Mucosa of rectum (tissue), 2 donors: Measurements from ENCODE around the gene FMNL3.
"Not testable (repeated sequence)": the region's sequence is repeated elsewhere in the genome, so short reads cannot be mapped to it uniquely, and the experiment has no call there.

Source experiments
- H3K27ac ChIP-seq, 2 donors: one replicate each; pipeline ENCODE4 v1.7.0; 2013; ENCODE audit warnings: inconsistent platforms in 2 of 2, low read depth in 2 of 2, low read length in 2 of 2
- H3K27me3 ChIP-seq, 2 donors: one replicate each; pipeline ENCODE4 v1.7.0; 2013; ENCODE audit warnings: low read length in 2 of 2; ENCODE audit not compliant: control insufficient read depth in 2 of 2, insufficient read depth in 2 of 2
- H3K36me3 ChIP-seq, 2 donors: one replicate each; pipeline ENCODE4 v1.7.0; 2013; ENCODE audit warnings: low read length in 2 of 2; ENCODE audit not compliant: control insufficient read depth in 2 of 2, insufficient read depth in 2 of 2
- H3K4me1 ChIP-seq, 2 donors: one replicate each; pipeline ENCODE4 v1.7.0; 2013; ENCODE audit warnings: low read length in 2 of 2, mild to moderate bottlenecking in 1 of 2; ENCODE audit not compliant: control insufficient read depth in 2 of 2, insufficient read depth in 2 of 2
- H3K4me3 ChIP-seq, 2 donors: one replicate each; pipeline ENCODE4 v1.7.0; 2013; ENCODE audit warnings: low read length in 2 of 2
- H3K9ac ChIP-seq, 2 donors: one replicate each; pipeline ENCODE4 v1.7.0; 2013; ENCODE audit warnings: low read length in 2 of 2, low read depth in 1 of 2, mild to moderate bottlenecking in 1 of 2
- H3K9me3 ChIP-seq, 2 donors: one replicate each; pipeline ENCODE4 v1.7.0; 2013; ENCODE audit warnings: low read length in 2 of 2; ENCODE audit not compliant: control insufficient read depth in 2 of 2
- donor health status: healthy.
- donor health status: Normal muscosa, but diverticular disease.

Gene FMNL3

DNA sequence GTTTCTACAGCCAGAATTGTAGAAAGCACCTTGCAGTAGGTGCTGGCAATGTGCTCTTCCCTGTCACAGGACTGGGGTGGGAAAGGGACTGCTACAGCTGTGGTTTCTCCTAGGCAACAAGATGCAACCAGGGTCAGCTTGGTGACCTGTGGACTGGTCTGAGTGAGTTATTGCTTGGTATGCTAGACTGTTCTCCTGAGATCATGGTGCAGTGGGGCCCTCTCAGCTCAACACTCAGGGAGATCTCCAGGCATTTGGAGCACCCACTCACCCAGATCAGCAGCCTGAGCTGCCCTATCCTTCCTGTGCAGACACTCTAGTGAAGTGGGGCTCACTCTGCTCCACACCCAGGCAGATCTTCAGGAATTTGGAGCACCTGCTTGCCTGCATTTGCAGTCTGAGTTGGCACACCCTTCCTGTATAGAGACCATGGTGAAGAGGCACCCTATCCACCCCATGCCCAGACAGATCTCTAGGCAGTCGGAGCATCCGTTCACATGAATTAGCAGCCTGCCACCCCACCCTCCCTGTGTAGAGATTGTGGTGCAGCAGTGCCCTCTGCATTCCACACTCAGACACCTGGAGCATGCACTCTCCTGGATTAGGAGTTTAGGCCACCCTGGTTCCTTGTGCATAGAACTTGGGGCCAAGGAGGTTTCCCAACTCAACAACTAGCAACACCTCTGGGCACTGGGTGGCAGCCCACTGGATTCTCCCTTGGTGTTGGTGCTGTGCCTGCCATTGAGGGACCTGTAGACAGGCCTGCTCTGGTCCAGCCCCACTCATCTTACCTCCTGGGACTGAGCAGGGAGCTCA, 97.9 kb downstream of the FMNL3 start:
- H3K27me3 ChIP-seq: no peaks in the 10 kb centered on the region
- no peaks in the 10 kb centered on the region for H3K4me1 ChIP-seq
- no peak overlapping the region for H3K9ac ChIP-seq
- H3K36me3 ChIP-seq: no peaks in the 10 kb centered on the region
- H3K9me3 ChIP-seq: no peaks in the 10 kb centered on the region
- H3K27ac ChIP-seq: no peak overlapping the region
- H3K4me3 ChIP-seq: no peak overlapping the region

DNA sequence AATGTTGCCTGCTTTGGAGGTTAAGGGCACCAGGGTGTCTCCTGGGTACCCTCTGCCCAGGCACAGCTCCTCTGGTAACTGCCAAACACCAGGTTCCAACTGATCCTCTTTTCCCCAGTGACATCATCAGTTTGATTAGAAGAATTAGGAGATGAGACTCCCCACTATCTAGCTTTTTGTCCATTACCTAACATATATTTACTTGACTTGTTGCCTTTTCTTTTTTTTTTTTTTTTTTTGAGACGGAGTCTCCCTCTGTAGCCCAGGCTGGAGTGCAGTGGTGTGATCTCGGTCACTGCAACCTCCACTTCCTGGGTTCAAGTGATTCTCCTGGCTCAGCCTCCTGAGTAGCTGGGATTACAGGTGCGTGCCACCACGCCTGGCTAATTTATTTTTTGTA, 101.7 kb downstream of the FMNL3 start, which contains the start of gene FAM186B:
Gene FAM186B (minus strand): TSS at position 101 of the 400 bp plus-strand sequence. CDS start 162 bp downstream, outside the sequence.
- H3K4me3 ChIP-seq, H3K4me1 ChIP-seq, H3K9ac ChIP-seq, H3K27ac ChIP-seq, H3K27me3 ChIP-seq, H3K36me3 ChIP-seq, H3K9me3 ChIP-seq: not testable (repeated sequence)

DNA sequence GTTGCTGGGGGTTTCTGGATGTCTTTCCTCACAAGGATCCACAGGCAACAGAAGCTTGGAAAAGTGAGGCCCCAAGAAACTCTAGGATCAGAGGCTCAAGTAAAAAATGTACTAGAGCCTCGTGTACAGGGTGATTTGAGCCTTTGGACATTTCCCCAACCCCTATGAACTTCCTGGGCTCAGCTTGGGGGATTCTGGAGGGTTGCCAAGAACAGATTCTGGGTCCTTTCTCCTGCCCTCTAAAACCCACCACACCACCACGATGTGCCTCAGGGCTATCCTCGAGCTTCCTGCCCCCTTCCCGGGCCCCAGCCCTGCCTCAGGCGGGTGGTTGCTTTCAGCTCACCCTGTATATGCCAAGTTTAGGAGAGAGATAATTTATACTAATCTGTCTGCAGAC, 102.3 kb downstream of the FMNL3 start:
- Histone ChIP-seq H3K36me3 (no peaks in the 10 kb centered on the region), H3K27ac (no peak overlapping the region), H3K4me1 (no peaks in the 10 kb centered on the region), H3K9me3 (no peaks in the 10 kb centered on the region), H3K9ac (no peak overlapping the region), H3K27me3 (no peaks in the 10 kb centered on the region), H3K4me3 (no peak overlapping the region)

DNA sequence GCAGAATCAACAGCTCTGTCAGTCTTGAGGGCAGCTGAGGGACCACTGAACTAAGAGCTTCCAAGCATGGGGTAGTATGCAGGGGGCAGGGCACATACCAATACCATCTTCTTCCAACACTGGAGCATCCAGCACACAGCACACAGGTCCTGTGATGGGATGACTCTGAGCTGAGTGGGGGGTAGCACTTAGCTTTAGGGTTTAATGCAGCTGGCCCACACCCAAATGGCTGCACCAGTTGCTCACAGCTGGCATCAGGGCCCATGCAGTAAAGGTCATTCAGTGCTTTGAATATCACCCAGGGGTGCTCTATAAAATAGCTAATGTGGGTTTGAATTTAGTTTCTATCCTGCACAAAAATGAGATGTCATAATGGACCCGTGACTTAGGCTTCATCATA, 103.5 kb downstream of the FMNL3 start:
- H3K9ac ChIP-seq: no peak overlapping the region
- no peaks in the 10 kb centered on the region for H3K36me3 ChIP-seq
- H3K9me3 ChIP-seq: no peaks in the 10 kb centered on the region
- no peak overlapping the region for H3K27ac ChIP-seq
- no peaks in the 10 kb centered on the region for H3K27me3 ChIP-seq
- H3K4me1 ChIP-seq: no peaks in the 10 kb centered on the region
- H3K4me3 ChIP-seq: no peak overlapping the region

DNA sequence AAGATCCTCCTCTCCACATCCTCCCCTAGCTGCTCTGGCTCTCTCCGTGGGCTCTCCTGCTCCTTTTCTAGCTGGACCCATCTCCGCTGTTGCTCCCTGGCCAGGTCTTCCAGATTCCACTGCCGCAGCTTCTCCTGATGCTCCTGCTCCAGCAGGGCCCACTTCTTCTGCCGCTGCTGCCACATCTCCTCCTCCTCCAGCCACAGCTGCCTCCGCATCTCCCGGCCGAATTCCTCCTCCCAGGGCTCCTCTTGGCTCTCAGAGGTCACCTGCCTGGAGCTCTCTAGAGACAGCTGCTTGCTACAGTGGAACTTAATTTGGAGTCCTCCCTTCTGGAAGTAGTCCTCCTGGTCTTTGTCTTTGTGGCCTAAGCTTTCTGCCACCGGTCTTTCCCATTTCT, 107.2 kb downstream of the FMNL3 start:
- Histone ChIP-seq H3K27ac (no peak overlapping the region), H3K9ac (no peak overlapping the region), H3K4me1 (no peaks in the 10 kb centered on the region), H3K9me3 (no peaks in the 10 kb centered on the region), H3K36me3 (no peaks in the 10 kb centered on the region), H3K4me3 (no peak overlapping the region), H3K27me3 (no peaks in the 10 kb centered on the region)

DNA sequence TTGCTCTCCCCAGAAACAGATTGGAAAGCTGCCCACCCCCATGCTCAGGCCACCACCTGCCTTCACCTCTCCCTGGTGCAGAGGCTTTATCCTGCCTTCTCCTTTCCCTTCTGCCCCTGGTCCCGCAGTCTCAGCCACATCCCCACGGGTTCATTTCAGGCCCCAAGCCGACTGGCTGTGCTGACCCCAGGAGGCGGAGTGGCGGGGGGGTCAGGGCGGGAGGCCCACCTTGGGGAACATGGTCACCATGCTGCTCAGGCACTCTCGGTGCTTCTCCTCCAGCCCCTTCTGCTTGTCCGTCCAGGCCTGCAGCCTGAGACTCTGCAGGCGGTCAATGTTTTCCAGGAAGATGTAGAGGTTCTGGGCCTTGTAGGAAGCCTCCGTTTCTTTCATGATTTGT, 108.7 kb downstream of the FMNL3 start:
- H3K27me3 ChIP-seq: no peaks in the 10 kb centered on the region
- H3K9me3 ChIP-seq: no peaks in the 10 kb centered on the region
- H3K4me3 ChIP-seq: no peak overlapping the region
- no peak overlapping the region for H3K9ac ChIP-seq
- H3K4me1 ChIP-seq: no peaks in the 10 kb centered on the region
- H3K36me3 ChIP-seq: no peaks in the 10 kb centered on the region
- no peak overlapping the region for H3K27ac ChIP-seq

DNA sequence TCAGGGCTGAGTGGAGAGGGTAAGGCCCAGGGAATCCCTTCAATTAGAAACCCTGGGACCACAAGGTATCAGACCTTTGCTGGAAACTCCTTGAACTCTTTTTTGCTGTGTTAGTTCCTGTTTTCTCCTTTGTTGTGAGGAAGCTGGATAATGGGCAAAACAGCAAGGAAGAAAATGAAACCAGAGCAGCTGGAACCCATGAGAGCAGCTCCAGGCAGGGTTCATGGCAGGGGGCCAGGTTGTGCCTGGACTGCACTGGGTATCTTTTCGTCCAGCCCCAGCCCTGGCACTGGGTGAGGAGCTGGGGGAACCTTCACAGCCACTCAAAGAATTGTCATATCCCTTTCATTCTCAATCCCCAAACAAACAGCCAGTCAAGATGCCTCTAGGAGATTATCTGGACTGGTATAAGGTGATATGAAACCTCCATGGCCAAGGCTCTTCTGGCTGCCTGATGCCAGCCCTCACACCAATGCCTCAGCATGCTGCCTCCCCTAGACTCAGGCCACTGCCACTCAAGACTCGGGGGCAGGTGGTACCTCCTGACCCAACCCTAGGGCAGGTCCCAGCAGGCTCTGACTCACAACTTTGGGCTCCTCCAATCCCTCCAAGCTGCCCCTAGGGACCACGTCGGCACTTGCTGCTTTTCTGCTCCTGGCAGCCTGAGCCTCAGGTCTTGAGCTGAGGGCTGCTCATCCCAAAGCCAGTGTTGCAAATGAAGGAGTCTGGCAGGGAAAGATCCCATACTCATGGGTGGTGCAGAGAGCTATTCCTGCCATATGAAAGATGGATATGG, 118.3 kb downstream of the FMNL3 start:
- no peaks in the 10 kb centered on the region for H3K36me3 ChIP-seq
- no peak overlapping the region for H3K4me3 ChIP-seq
- H3K9me3 ChIP-seq: no peaks in the 10 kb centered on the region
- no peak overlapping the region for H3K27ac ChIP-seq
- H3K9ac ChIP-seq: no peak overlapping the region
- no peaks in the 10 kb centered on the region for H3K4me1 ChIP-seq
- H3K27me3 ChIP-seq: no peaks in the 10 kb centered on the region

GRCh38 chr12:49588281-49588680, 118.9 kb downstream of the FMNL3 start:
- H3K27me3 ChIP-seq: no peaks in the 10 kb centered on the region
- no peak overlapping the region for H3K4me3 ChIP-seq
- H3K9ac ChIP-seq: no peak overlapping the region
- H3K9me3 ChIP-seq: no peaks in the 10 kb centered on the region
- no peaks in the 10 kb centered on the region for H3K36me3 ChIP-seq
- H3K4me1 ChIP-seq: no peaks in the 10 kb centered on the region
- no peak overlapping the region for H3K27ac ChIP-seq

GRCh38 chr12:49587174-49587908, 119.9 kb downstream of the FMNL3 start:
- no peaks in the 10 kb centered on the region for H3K4me1 ChIP-seq
- no peak overlapping the region for H3K27ac ChIP-seq
- no peak overlapping the region for H3K9ac ChIP-seq
- no peaks in the 10 kb centered on the region for H3K36me3 ChIP-seq
- H3K9me3 ChIP-seq: no peaks in the 10 kb centered on the region
- no peak overlapping the region for H3K4me3 ChIP-seq
- H3K27me3 ChIP-seq: no peaks in the 10 kb centered on the region
